OCI-LY7 (cell line): ENCODE data around the gene AP1M1. TPM values are rescaled to one million over a fixed set of nuclear protein-coding genes. Genes with fewer than 3 reads are reported as not detected.

Experiments
- BruUV-seq: library from RNA; stranded (reverse); fragments of 400-500 nt; replicated peaks from 2 replicates; lab custom pipeline; 2021; lab: Mats Ljungman, UMichigan
- CTCF ChIA-PET: fragments of 300-600 bp; sonication (Branson Sonifier 250); formaldehyde crosslinking; loops from one replicate; lab custom pipeline; 2022; ENCODE audit warnings: antibody characterized with exemption; ENCODE audit not compliant: unreplicated experiment; lab: Charles Lee
- POLR2A ChIA-PET: fragments of 300-600 bp; sonication (Branson Sonifier 250); formaldehyde crosslinking; loops from one replicate; lab custom pipeline; 2022; ENCODE audit warnings: antibody characterized with exemption; lab: Charles Lee
- DNase-seq: peaks from one replicate; pipeline ENCODE4 v3.0.0-alpha.2; 2015; ENCODE audit warnings: low spot score
- H2AFZ ChIP-seq: fragments of 200-600 bp; sonication (generic), shearing (Covaris generic); 2 replicates; pipeline ENCODE4 v1.6.1; 2014; ENCODE audit warnings: mild to moderate bottlenecking, antibody characterized with exemption, low read length, moderate library complexity
- H3K27ac ChIP-seq: fragments of 200-600 bp; sonication (generic); 2 replicates; pipeline ENCODE4 v1.5.1; 2014; ENCODE audit warnings: mixed run types, low read depth, mild to moderate bottlenecking, moderate library complexity, low read length, inconsistent platforms; ENCODE audit not compliant: poor library complexity, severe bottlenecking
- H3K36me3 ChIP-seq: fragments of 200-600 bp; sonication (generic); 2 replicates; pipeline ENCODE4 v1.6.1; 2014; ENCODE audit warnings: mild to moderate bottlenecking, antibody characterized with exemption, low read length, moderate library complexity, mixed read lengths; ENCODE audit not compliant: insufficient read depth
- H3K4me1 ChIP-seq: fragments of 200-600 bp; sonication (generic); 2 replicates; pipeline ENCODE4 v1.5.1; 2014; ENCODE audit warnings: mild to moderate bottlenecking, low read length; ENCODE audit not compliant: insufficient read depth, poor library complexity, severe bottlenecking
- H3K4me2 ChIP-seq: fragments of 200-600 bp; sonication (generic); 2 replicates; pipeline ENCODE4 v1.6.1; 2014; ENCODE audit warnings: mild to moderate bottlenecking, low read length
- H3K4me3 ChIP-seq: fragments of 200-600 bp; sonication (generic); 2 replicates; pipeline ENCODE4 v1.5.1; 2014; ENCODE audit warnings: mild to moderate bottlenecking, low read depth, low read length; ENCODE audit not compliant: poor library complexity, severe bottlenecking
- H3K79me2 ChIP-seq: fragments of 200-600 bp; sonication (generic); 2 replicates; pipeline ENCODE4 v1.6.1; 2016; ENCODE audit warnings: low read depth, mild to moderate bottlenecking, low read length, moderate library complexity, mixed read lengths; ENCODE audit not compliant: insufficient read depth
- H3K9me2 ChIP-seq: fragments of 200-600 bp; sonication (generic); 2 replicates; pipeline ENCODE4 v1.6.1; 2016; ENCODE audit warnings: mild to moderate bottlenecking, low read length, mixed read lengths; ENCODE audit not compliant: insufficient read depth
- H3K9me3 ChIP-seq: fragments of 200-600 bp; sonication (generic); 2 replicates; pipeline ENCODE4 v1.6.1; 2014; ENCODE audit warnings: mild to moderate bottlenecking, mixed run types, low read length, mixed read lengths
- H4K20me1 ChIP-seq: fragments of 200-600 bp; sonication (generic); 2 replicates; pipeline ENCODE4 v1.6.1; 2014; ENCODE audit warnings: mild to moderate bottlenecking, antibody characterized with exemption, low read length, moderate library complexity, mixed read lengths; ENCODE audit not compliant: insufficient read depth
- CTCF ChIP-seq: fragments of 200-600 bp; sonication (generic); conservative IDR thresholded peaks from 2 replicates; pipeline ENCODE4 v1.5.1; 2014; ENCODE audit warnings: mild to moderate bottlenecking, antibody characterized with exemption, low read length, moderate library complexity, mixed read lengths
- EZH2phosphoT487 ChIP-seq: fragments of 200-600 bp; sonication (generic); IDR thresholded peaks from 2 replicates; pipeline ENCODE4 v1.6.1; 2018; ENCODE audit warnings: low read depth, borderline replicate concordance, mild to moderate bottlenecking, mixed run types, antibody characterized with exemption, low read length, moderate library complexity, mixed read lengths
- intact Hi-C: fragments of 100-400 bp; cut with micrococcal nuclease; formaldehyde crosslinking; loops from one replicate; pipeline ENCODE4 v1.10.0; 2022; ENCODE audit not compliant: unreplicated experiment
- total RNA-seq, 2 experiments: library from RNA; depleted of rRNA in 1 of 2; stranded (reverse); fragments of >200 nt in 1 of 2; shearing (Covaris generic) in 1 of 2; gene quantifications; 2 replicates each; pipeline ENCODE4 v1.2.3, GENCODE V29; 2014 to 2022

Gene AP1M1
- total RNA-seq, 2 experiments from 2014 or later: 92.9 to 94.6 TPM

- Histone ChIP-seq H3K79me2 (no peaks in the 10 kb centered on the region), H2AFZ (no peak overlapping the region), H3K4me3 (no peak overlapping the region), H3K9me2 (no peaks in the 10 kb centered on the region), H3K9me3 (no peaks in the 10 kb centered on the region), H4K20me1 (no peaks in the 10 kb centered on the region), H3K4me2 (no peak overlapping the region), H3K4me1 (no peaks in the 10 kb centered on the region), H3K36me3 (peaks cover 80% of the 10 kb centered on the region), H3K27ac (no peak overlapping the region)
- POLR2A ChIA-PET: no interaction called here
- intact Hi-C loops: no loop called here
- BruUV-seq: no TSS peak
- TF ChIP-seq CTCF (no peak), EZH2phosphoT487 (no peak)
- DNase-seq: no peak
- CTCF ChIA-PET: no interaction called here
Measured at GRCh38 chr19:16227837-16228636, 30.3 kb downstream of the AP1M1 start.

DNA sequence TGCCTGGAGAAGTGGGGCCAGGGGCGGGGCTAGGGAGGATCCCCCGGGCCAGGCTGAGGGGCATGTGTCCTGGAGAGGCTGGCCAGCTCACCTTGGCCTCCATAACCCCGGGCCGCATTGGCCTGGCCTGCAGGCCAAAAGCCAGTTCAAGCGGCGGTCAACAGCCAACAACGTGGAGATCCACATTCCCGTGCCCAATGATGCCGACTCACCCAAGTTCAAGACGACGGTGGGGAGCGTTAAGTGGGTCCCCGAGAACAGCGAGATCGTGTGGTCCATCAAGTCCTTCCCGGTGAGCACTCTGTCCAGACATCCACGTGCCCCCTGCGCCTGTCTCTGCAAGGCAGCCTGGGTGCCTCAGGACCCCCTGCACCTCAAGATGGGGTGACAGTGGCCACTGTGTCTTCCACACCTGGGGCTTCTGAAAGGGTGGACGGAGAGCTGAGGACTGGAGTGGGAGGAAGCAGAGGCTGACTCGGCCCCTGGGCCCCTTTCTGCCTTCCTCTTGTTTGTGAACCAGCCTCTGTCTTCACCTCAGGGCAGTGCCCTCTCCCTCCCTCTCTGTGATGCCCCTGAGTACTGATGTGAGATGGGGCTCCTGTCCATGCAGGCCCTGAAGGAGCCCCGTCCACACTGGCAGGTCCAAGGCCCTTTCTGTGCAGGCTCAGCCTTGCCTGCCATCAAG lies 31.1 kb downstream of the AP1M1 start:
- intact Hi-C loops: no loop called here
- DNase-seq: no peak
- no peak overlapping the region for H3K4me2 ChIP-seq
- no peaks in the 10 kb centered on the region for H4K20me1 ChIP-seq
- ChIA-PET POLR2A (no interaction called here), CTCF (no interaction called here)
- H3K36me3 ChIP-seq: peaks cover 80% of the 10 kb centered on the region
- no peaks in the 10 kb centered on the region for H3K9me3 ChIP-seq
- no peak overlapping the region for H3K27ac ChIP-seq
- no peaks in the 10 kb centered on the region for H3K9me2 ChIP-seq
- no peak for TF ChIP-seq EZH2phosphoT487
- no peak for TF ChIP-seq CTCF
- H2AFZ ChIP-seq: no peak overlapping the region
- H3K4me1 ChIP-seq: no peaks in the 10 kb centered on the region
- H3K79me2 ChIP-seq: no peaks in the 10 kb centered on the region
- no TSS peak for BruUV-seq
- no peak overlapping the region for H3K4me3 ChIP-seq

DNA sequence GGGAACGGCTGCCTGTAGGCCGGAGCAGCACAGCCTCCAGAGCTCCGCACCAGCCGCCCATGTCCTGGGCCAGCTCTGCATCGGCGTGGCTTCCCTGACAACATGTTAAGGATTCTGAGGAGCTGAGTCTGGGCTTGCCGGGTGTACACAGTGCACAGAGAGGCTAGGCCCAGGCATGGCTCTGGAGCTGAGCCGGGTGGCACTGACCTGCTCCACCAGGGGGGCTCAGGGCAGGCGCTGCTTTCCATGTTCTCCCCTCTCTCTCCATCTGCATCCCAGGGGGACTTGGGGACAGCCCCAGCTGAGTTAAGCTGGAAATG lies 31.6 kb downstream of the AP1M1 start:
- Histone ChIP-seq H3K79me2 (no peaks in the 10 kb centered on the region), H3K9me3 (no peaks in the 10 kb centered on the region), H3K27ac (no peak overlapping the region), H3K4me2 (no peak overlapping the region), H2AFZ (no peak overlapping the region), H4K20me1 (no peaks in the 10 kb centered on the region), H3K9me2 (no peaks in the 10 kb centered on the region), H3K4me3 (no peak overlapping the region), H3K36me3 (peaks cover 80% of the 10 kb centered on the region), H3K4me1 (no peaks in the 10 kb centered on the region)
- TF ChIP-seq EZH2phosphoT487 (no peak), CTCF (no peak)
- CTCF ChIA-PET: no interaction called here
- intact Hi-C loops: no loop called here
- POLR2A ChIA-PET: no interaction called here
- no peak for DNase-seq
- no TSS peak for BruUV-seq
